ENCODE results near the gene ISG20L2. TPM values are rescaled to one million over a fixed set of nuclear protein-coding genes. Genes with fewer than 3 reads are reported as not detected.

The ISG20L2 gene
- total RNA-seq, 1 donor from 2014 or later: 35.3 TPM

GRCh38 chr1:156691665-156692440 is 36.7 kb downstream of the ISG20L2 start:
- H3K27me3 Mint-ChIP-seq: peaks cover 7% of the 10 kb centered on the region
- H3K9me3 Mint-ChIP-seq: no peaks in the 10 kb centered on the region
- no peaks in the 10 kb centered on the region for H3K36me3 Mint-ChIP-seq
- no peak for DNase-seq (ENCODE audit: extremely low spot score, unreplicated experiment)
- peak overlapping the region; percentile 73 for H3K4me3 Mint-ChIP-seq
- TF ChIP-seq CTCF (conservative IDR thresholded peaks at IDR 0.05): peak; percentile 34
- H3K27ac Mint-ChIP-seq: peak overlapping the region; percentile 94
- peaks cover 60% of the 10 kb centered on the region for H3K4me1 Mint-ChIP-seq (ENCODE audit: unreplicated experiment)

GRCh38 chr1:156691191-156691590 is 37.4 kb downstream of the ISG20L2 start:
- DNase-seq (ENCODE audit: extremely low spot score, unreplicated experiment): no peak
- peak overlapping the region; percentile 94 for H3K27ac Mint-ChIP-seq
- H3K4me1 Mint-ChIP-seq (ENCODE audit: unreplicated experiment): peaks cover 55% of the 10 kb centered on the region
- H3K9me3 Mint-ChIP-seq: no peaks in the 10 kb centered on the region
- no peak for TF ChIP-seq CTCF (conservative IDR thresholded peaks at IDR 0.05)
- H3K27me3 Mint-ChIP-seq: peaks cover 7% of the 10 kb centered on the region
- H3K36me3 Mint-ChIP-seq: no peaks in the 10 kb centered on the region
- peak overlapping the region; percentile 73 for H3K4me3 Mint-ChIP-seq

GRCh38 chr1:156690675-156691036 is 37.9 kb downstream of the ISG20L2 start:
- Mint-ChIP-seq H3K27ac (peak overlapping the region; percentile 86), H3K27me3 (peaks cover 7% of the 10 kb centered on the region), H3K36me3 (no peaks in the 10 kb centered on the region), H3K4me1 (ENCODE audit: unreplicated experiment) (peaks cover 55% of the 10 kb centered on the region), H3K9me3 (no peaks in the 10 kb centered on the region), H3K4me3 (peak overlapping the region; percentile 86)
- DNase-seq (ENCODE audit: extremely low spot score, unreplicated experiment): no peak
- TF ChIP-seq CTCF (conservative IDR thresholded peaks at IDR 0.05): no peak

- no peak for TF ChIP-seq CTCF (conservative IDR thresholded peaks at IDR 0.05)
- Mint-ChIP-seq H3K27ac (peak overlapping the region; percentile 86), H3K36me3 (no peaks in the 10 kb centered on the region), H3K27me3 (peaks cover 7% of the 10 kb centered on the region), H3K9me3 (no peaks in the 10 kb centered on the region), H3K4me1 (ENCODE audit: unreplicated experiment) (peaks cover 55% of the 10 kb centered on the region), H3K4me3 (peak overlapping the region; percentile 86)
- no peak for DNase-seq (ENCODE audit: extremely low spot score, unreplicated experiment)
Measured at GRCh38 chr1:156689953-156690674, 38.5 kb downstream of the ISG20L2 start.

GRCh38 chr1:156689035-156689952 is 39.3 kb downstream of the ISG20L2 start:
- Mint-ChIP-seq H3K4me3 (peak overlapping the region; percentile 86), H3K9me3 (no peaks in the 10 kb centered on the region), H3K27ac (peak overlapping the region; percentile 86), H3K27me3 (peaks cover 10% of the 10 kb centered on the region), H3K36me3 (no peaks in the 10 kb centered on the region), H3K4me1 (ENCODE audit: unreplicated experiment) (peaks cover 50% of the 10 kb centered on the region)
- TF ChIP-seq CTCF (conservative IDR thresholded peaks at IDR 0.05): peak; percentile 84
- peak; percentile 88 for DNase-seq (ENCODE audit: extremely low spot score, unreplicated experiment)
